GM12873 (cell line): ENCODE results near the gene IDE.

Experiments
- CTCF ChIP-seq: IDR thresholded peaks from 2 replicates; pipeline ENCODE4 v1.5.1; 2012; ENCODE audit warnings: low read depth, mild to moderate bottlenecking, moderate library complexity, low read length, control low read depth; ENCODE audit not compliant: insufficient read depth; ENCODE audit errors: missing control alignments

The IDE gene

GRCh38 chr10:92592761-92593618 lies 19.1 kb upstream of the IDE start, which contains the start of gene KIF11:
Gene KIF11, plus strand, starts transcription at chr10:92593130. Its CDS starts 246 bp downstream, at chr10:92593376.
- TF ChIP-seq CTCF = no peak

GRCh38 chr10:92591550-92592022 lies 17.7 kb upstream of the IDE start:
- TF ChIP-seq CTCF = no peak

GRCh38 chr10:92590623-92591549 lies 17.0 kb upstream of the IDE start:
- peak; percentile 32 for TF ChIP-seq CTCF

- no peak for TF ChIP-seq CTCF
Measured at GRCh38 chr10:92575961-92576360, 2.1 kb upstream of the IDE start.

GRCh38 chr10:92574548-92575261 lies 812 bp upstream of the IDE start:
- TF ChIP-seq CTCF = peak; percentile 49

GRCh38 chr10:92573091-92573797 lies 649 bp downstream of the IDE start:
- peak; percentile 36 for TF ChIP-seq CTCF
